A673 (cell line): ENCODE results near the gene ARNT2.

Experiments used
- EZH2 ChIP-seq: fragments of 200-600 bp; sonication (generic); IDR thresholded peaks from 2 replicates; pipeline ENCODE4 v1.6.1; 2017; ENCODE audit warnings: borderline replicate concordance, low read depth, mild to moderate bottlenecking, mixed read lengths, antibody characterized with exemption, low read length; ENCODE audit not compliant: poor library complexity, severe bottlenecking
- TF ChIP-seq, protein P1 (sequence below): fragments of 300-800, 200-600 bp; sonication (generic); conservative IDR thresholded peaks from 2 replicates; pipeline ENCODE4 v1.5.1; 2017; ENCODE audit warnings: low read depth, mild to moderate bottlenecking, antibody characterized with exemption, low read length, moderate library complexity, mixed read lengths

GRCh38 chr15:80581976-80582375 lies 177.8 kb downstream of the ARNT2 start:
- TF ChIP-seq, protein P1, sequence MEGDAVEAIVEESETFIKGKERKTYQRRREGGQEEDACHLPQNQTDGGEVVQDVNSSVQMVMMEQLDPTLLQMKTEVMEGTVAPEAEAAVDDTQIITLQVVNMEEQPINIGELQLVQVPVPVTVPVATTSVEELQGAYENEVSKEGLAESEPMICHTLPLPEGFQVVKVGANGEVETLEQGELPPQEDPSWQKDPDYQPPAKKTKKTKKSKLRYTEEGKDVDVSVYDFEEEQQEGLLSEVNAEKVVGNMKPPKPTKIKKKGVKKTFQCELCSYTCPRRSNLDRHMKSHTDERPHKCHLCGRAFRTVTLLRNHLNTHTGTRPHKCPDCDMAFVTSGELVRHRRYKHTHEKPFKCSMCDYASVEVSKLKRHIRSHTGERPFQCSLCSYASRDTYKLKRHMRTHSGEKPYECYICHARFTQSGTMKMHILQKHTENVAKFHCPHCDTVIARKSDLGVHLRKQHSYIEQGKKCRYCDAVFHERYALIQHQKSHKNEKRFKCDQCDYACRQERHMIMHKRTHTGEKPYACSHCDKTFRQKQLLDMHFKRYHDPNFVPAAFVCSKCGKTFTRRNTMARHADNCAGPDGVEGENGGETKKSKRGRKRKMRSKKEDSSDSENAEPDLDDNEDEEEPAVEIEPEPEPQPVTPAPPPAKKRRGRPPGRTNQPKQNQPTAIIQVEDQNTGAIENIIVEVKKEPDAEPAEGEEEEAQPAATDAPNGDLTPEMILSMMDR: no peak
- TF ChIP-seq EZH2: no peak
